ENCODE data around the gene BAHD1.

- TF ChIP-seq CTCF (IDR thresholded peaks at IDR 0.05) (no peak), POLR2A (IDR thresholded peaks at IDR 0.05) (no peak)
Observed at GRCh38 chr15:40435710-40436089, 5.1 kb upstream of the BAHD1 start.
